HepG2 (cell line): ENCODE data around the gene ZNRD2. TPM values are rescaled to one million over a fixed set of nuclear protein-coding genes. Genes with fewer than 3 reads are reported as not detected.

ENCODE experiments used
- CENPT ChIP-seq: sonication (generic); formaldehyde crosslinking; IDR thresholded peaks from 2 replicates; pipeline ENCODE4 v1.8.0; 2022; ENCODE audit warnings: low read depth, mild to moderate bottlenecking, moderate library complexity, missing genetic modification reagents
- FOXJ3 ChIP-seq: sonication (generic); formaldehyde crosslinking; IDR thresholded peaks from 2 replicates; pipeline ENCODE4 v1.4.0; 2020; ENCODE audit warnings: missing genetic modification reagents, mild to moderate bottlenecking, borderline replicate concordance
- KLF11 ChIP-seq: IDR thresholded peaks from 2 replicates; pipeline ENCODE4 v1.6.1; 2016; ENCODE audit warnings: missing compliant biosample characterization
- MAZ ChIP-seq, 2 experiments: sonication (generic) in 1 of 2; formaldehyde crosslinking in 1 of 2; IDR thresholded peaks; 2 replicates each; pipeline versions ENCODE4 v1.5.0 to v1.6.1; 2012 to 2020; ENCODE audit warnings: low read depth in 2 of 2, mild to moderate bottlenecking in 2 of 2, borderline replicate concordance in 1 of 2, improper control_type of control experiment in 1 of 2, low read length in 1 of 2, missing genetic modification reagents in 1 of 2, moderate library complexity in 1 of 2
- MTA3 ChIP-seq: sonication (generic); formaldehyde crosslinking; IDR thresholded peaks from 2 replicates; pipeline ENCODE4 v1.4.0; 2020; ENCODE audit warnings: missing genetic modification reagents
- NPAS2 ChIP-seq: sonication (generic); formaldehyde crosslinking; IDR thresholded peaks from 2 replicates; pipeline ENCODE4 v1.8.0; 2022; ENCODE audit warnings: mild to moderate bottlenecking, missing genetic modification reagents, borderline replicate concordance
- PCBP1 ChIP-seq: fragments of 200-400 bp; formaldehyde crosslinking; IDR thresholded peaks from 2 replicates; pipeline ENCODE4 v1.6.1; 2017; ENCODE audit warnings: mild to moderate bottlenecking, low read depth, low read length, borderline replicate concordance
- PHF5A ChIP-seq: IDR thresholded peaks from one replicate; pipeline ENCODE4 v1.6.1; 2018; ENCODE audit warnings: low read depth, missing genetic modification reagents; ENCODE audit not compliant: unreplicated experiment
- SMC3 ChIP-seq: IDR thresholded peaks from 2 replicates; pipeline ENCODE4 v1.6.1; 2011; ENCODE audit warnings: low read length, improper control_type of control experiment
- ZBTB1 ChIP-seq: sonication (generic); formaldehyde crosslinking; IDR thresholded peaks from 2 replicates; pipeline ENCODE4 v1.4.0; 2020; ENCODE audit warnings: missing genetic modification reagents, borderline replicate concordance
- ZNF674 ChIP-seq: sonication (generic); formaldehyde crosslinking; IDR thresholded peaks from 2 replicates; pipeline ENCODE4 v1.5.0; 2020; ENCODE audit warnings: low read depth, mild to moderate bottlenecking, missing genetic modification reagents
- polyA plus RNA-seq, 8 experiments: library from polyadenylated mRNA; depleted of rRNA in 3 of 8; stranded (reverse) in 7 of 8; unstranded in 1 of 8; fragments of >200 nt; fragmentation: Illumina TruSeq in 4 of 8; extraction: Trizol in 4 of 8; gene quantifications; 2 replicates each; pipeline versions ENCODE4 v1.2.1 to v1.2.3, GENCODE V29; 2011 to 2016; ENCODE audit warnings: low read depth in 4 of 8, missing spikeins in 1 of 8, mixed read lengths in 1 of 8; ENCODE audit not compliant: insufficient read depth in 1 of 8
- total RNA-seq, 5 experiments: library from RNA; depleted of rRNA; stranded (reverse); fragments of >200 nt; fragmentation: Illumina TruSeq; extraction: Trizol; gene quantifications; 2 replicates each; pipeline ENCODE4 v1.2.3, GENCODE V29; 2016; ENCODE audit warnings: low read depth in 1 of 5
- TF ChIP-seq, protein P1 (sequence below): sonication (generic); formaldehyde crosslinking; IDR thresholded peaks from 2 replicates; pipeline ENCODE4 v1.5.0; 2020; ENCODE audit warnings: mild to moderate bottlenecking, missing genetic modification reagents
- TF ChIP-seq, protein P2 (sequence below), 2 experiments: IDR thresholded peaks; 2 replicates each; pipeline ENCODE4 v1.6.1; 2011 to 2012; ENCODE audit warnings: low read length in 2 of 2, borderline replicate concordance in 1 of 2, low read depth in 1 of 2, mild to moderate bottlenecking in 1 of 2, moderate library complexity in 1 of 2
- TF ChIP-seq, protein P3 (sequence below): sonication (generic); formaldehyde crosslinking; IDR thresholded peaks from 2 replicates; pipeline ENCODE4 v1.5.0; 2020; ENCODE audit warnings: missing genetic modification reagents, mild to moderate bottlenecking, borderline replicate concordance
- TF ChIP-seq, protein P4 (sequence below): sonication (generic); formaldehyde crosslinking; IDR thresholded peaks from 2 replicates; pipeline ENCODE4 v1.4.0; 2020; ENCODE audit warnings: missing genetic modification reagents
- TF ChIP-seq, protein P5 (sequence below): sonication (generic); formaldehyde crosslinking; IDR thresholded peaks from 2 replicates; pipeline ENCODE4 v1.8.0; 2023; ENCODE audit warnings: mild to moderate bottlenecking, missing genetic modification reagents

The ZNRD2 gene
- total and polyA plus RNA-seq, 2 of the 13 experiments (the other 11 are each of a cell fraction or from before 2014, with no cell fraction given), result 29.2 to 34.0 TPM

DNA sequence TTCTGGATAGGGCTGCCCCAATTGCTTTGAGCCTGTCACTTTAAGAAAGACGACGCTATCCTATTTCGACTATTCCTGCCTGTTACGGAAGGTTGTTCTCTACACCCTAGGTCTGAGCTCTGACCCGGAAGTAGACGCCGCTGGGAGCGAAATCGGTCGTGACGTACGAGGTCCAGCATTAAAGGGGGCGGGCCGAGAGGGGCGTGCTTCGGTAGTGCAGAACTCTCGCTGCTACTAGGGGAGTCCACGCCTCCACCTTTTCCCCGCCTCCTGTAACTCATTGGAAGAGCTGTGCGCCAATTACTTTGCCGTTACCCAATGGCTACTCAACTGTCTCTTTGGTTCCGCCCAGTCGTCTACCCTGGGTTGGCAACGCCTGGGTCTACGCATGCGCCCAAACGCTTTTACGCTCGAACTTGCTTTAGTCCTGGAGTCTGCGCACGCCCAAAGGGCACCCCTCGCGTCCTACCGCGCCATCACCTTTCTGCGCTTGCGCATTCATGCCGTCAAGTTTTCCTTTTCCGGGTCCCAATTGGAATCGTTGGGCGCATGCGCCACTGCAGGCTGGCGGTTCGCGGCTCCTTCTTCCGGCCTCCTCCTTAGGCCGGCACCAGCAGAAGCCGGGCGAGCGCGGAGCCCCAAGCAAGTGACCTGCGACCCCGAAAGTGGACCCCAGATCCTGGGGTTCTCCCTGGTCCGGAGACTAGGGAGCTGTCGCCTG is 45.1 kb downstream of the ZNRD2 start, which contains the start of gene PCNX3 (continued):
- TF ChIP-seq, protein P1, sequence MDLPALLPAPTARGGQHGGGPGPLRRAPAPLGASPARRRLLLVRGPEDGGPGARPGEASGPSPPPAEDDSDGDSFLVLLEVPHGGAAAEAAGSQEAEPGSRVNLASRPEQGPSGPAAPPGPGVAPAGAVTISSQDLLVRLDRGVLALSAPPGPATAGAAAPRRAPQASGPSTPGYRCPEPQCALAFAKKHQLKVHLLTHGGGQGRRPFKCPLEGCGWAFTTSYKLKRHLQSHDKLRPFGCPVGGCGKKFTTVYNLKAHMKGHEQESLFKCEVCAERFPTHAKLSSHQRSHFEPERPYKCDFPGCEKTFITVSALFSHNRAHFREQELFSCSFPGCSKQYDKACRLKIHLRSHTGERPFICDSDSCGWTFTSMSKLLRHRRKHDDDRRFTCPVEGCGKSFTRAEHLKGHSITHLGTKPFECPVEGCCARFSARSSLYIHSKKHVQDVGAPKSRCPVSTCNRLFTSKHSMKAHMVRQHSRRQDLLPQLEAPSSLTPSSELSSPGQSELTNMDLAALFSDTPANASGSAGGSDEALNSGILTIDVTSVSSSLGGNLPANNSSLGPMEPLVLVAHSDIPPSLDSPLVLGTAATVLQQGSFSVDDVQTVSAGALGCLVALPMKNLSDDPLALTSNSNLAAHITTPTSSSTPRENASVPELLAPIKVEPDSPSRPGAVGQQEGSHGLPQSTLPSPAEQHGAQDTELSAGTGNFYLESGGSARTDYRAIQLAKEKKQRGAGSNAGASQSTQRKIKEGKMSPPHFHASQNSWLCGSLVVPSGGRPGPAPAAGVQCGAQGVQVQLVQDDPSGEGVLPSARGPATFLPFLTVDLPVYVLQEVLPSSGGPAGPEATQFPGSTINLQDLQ (CRISPR knock-in tag), result no peak
- TF ChIP-seq, protein P2, sequence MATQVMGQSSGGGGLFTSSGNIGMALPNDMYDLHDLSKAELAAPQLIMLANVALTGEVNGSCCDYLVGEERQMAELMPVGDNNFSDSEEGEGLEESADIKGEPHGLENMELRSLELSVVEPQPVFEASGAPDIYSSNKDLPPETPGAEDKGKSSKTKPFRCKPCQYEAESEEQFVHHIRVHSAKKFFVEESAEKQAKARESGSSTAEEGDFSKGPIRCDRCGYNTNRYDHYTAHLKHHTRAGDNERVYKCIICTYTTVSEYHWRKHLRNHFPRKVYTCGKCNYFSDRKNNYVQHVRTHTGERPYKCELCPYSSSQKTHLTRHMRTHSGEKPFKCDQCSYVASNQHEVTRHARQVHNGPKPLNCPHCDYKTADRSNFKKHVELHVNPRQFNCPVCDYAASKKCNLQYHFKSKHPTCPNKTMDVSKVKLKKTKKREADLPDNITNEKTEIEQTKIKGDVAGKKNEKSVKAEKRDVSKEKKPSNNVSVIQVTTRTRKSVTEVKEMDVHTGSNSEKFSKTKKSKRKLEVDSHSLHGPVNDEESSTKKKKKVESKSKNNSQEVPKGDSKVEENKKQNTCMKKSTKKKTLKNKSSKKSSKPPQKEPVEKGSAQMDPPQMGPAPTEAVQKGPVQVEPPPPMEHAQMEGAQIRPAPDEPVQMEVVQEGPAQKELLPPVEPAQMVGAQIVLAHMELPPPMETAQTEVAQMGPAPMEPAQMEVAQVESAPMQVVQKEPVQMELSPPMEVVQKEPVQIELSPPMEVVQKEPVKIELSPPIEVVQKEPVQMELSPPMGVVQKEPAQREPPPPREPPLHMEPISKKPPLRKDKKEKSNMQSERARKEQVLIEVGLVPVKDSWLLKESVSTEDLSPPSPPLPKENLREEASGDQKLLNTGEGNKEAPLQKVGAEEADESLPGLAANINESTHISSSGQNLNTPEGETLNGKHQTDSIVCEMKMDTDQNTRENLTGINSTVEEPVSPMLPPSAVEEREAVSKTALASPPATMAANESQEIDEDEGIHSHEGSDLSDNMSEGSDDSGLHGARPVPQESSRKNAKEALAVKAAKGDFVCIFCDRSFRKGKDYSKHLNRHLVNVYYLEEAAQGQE (IDR thresholded peaks at IDR 0.05; ENCODE audit: borderline replicate concordance in 1 of 2, low read depth in 1 of 2, low read length in 2 of 2), result peak in 1 of 2 experiments; percentile 32; a peak in 1 of 4 replicates
- TF ChIP-seq KLF11 (CRISPR knock-in tag) (peak; percentile 19; the same call in 1 of the 2 replicates), MTA3 (CRISPR knock-in tag) (no peak), ZBTB1 (CRISPR knock-in tag) (no peak), ZNF674 (CRISPR knock-in tag) (no peak), MAZ (IDR thresholded peaks at IDR 0.05; ENCODE audit: borderline replicate concordance, low read depth, low read length) (no peak), MAZ (CRISPR knock-in tag; IDR thresholded peaks at IDR 0.05; ENCODE audit: low read depth) (peak; percentile 65), PHF5A (peak; percentile 65), FOXJ3 (CRISPR knock-in tag) (no peak), PCBP1 (no peak), CENPT (CRISPR knock-in tag) (no peak), NPAS2 (CRISPR knock-in tag) (no peak), SMC3 (no peak)
- TF ChIP-seq, protein P3, sequence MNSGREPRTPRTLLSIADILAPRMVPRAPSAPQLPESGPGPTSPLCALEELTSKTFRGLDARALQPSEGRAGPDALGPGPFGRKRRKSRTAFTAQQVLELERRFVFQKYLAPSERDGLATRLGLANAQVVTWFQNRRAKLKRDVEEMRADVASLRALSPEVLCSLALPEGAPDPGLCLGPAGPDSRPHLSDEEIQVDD, result no peak
- TF ChIP-seq, protein P4, sequence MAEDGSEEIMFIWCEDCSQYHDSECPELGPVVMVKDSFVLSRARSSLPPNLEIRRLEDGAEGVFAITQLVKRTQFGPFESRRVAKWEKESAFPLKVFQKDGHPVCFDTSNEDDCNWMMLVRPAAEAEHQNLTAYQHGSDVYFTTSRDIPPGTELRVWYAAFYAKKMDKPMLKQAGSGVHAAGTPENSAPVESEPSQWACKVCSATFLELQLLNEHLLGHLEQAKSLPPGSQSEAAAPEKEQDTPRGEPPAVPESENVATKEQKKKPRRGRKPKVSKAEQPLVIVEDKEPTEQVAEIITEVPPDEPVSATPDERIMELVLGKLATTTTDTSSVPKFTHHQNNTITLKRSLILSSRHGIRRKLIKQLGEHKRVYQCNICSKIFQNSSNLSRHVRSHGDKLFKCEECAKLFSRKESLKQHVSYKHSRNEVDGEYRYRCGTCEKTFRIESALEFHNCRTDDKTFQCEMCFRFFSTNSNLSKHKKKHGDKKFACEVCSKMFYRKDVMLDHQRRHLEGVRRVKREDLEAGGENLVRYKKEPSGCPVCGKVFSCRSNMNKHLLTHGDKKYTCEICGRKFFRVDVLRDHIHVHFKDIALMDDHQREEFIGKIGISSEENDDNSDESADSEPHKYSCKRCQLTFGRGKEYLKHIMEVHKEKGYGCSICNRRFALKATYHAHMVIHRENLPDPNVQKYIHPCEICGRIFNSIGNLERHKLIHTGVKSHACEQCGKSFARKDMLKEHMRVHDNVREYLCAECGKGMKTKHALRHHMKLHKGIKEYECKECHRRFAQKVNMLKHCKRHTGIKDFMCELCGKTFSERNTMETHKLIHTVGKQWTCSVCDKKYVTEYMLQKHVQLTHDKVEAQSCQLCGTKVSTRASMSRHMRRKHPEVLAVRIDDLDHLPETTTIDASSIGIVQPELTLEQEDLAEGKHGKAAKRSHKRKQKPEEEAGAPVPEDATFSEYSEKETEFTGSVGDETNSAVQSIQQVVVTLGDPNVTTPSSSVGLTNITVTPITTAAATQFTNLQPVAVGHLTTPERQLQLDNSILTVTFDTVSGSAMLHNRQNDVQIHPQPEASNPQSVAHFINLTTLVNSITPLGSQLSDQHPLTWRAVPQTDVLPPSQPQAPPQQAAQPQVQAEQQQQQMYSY (CRISPR knock-in tag), result no peak
- TF ChIP-seq, protein P5, sequence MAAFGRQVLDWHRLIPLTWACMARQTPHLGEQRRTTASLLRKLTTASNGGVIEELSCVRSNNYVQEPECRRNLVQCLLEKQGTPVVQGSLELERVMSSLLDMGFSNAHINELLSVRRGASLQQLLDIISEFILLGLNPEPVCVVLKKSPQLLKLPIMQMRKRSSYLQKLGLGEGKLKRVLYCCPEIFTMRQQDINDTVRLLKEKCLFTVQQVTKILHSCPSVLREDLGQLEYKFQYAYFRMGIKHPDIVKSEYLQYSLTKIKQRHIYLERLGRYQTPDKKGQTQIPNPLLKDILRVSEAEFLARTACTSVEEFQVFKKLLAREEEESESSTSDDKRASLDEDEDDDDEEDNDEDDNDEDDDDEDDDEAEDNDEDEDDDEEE (CRISPR knock-in tag), result no peak
